HG02852 (cell line): Measurements from ENCODE around the gene HTRA3.
"Not testable (repeated sequence)": the region's sequence is repeated elsewhere in the genome, so short reads cannot be mapped to it uniquely, and the experiment has no call there.

Experiments used
- ATAC-seq: cut with Tn5 transposase; IDR thresholded peaks from one replicate; pipeline ENCODE4 v1.9.1; 2021; ENCODE audit warnings: mild to moderate bottlenecking, moderate library complexity; ENCODE audit not compliant: unreplicated experiment

Gene HTRA3

DNA sequence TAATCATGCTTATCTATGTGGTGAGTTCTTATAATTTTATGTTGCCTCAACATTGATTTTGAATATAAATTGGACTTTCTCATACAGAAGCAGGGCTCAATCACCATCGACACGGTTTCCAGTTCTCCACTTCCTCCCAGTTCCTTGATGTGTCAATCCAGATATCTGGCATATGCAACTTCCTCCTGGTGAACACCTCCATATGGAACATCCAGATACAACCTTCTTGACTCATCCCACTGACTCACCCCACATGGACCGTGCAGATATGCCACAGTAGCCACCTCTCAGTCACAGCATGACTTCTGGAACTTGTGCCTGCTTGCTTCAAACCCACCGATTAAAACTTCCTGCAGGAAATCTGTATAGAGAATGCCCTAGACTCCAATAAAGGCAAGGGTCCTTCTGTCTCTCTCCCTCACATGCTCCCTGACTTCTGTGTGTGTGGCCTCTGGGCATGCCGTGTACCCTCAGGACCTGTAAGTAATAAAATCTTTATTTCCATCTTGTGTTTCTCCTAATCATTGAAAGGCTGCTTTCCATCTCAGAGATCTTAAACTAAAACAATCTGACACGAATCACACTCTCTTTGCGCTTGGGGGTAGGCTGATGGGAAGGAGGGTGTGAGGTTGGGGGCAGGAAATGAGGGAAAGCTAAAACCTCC lies 67.0 kb downstream of the HTRA3 start:
- ATAC-seq: no peak

DNA sequence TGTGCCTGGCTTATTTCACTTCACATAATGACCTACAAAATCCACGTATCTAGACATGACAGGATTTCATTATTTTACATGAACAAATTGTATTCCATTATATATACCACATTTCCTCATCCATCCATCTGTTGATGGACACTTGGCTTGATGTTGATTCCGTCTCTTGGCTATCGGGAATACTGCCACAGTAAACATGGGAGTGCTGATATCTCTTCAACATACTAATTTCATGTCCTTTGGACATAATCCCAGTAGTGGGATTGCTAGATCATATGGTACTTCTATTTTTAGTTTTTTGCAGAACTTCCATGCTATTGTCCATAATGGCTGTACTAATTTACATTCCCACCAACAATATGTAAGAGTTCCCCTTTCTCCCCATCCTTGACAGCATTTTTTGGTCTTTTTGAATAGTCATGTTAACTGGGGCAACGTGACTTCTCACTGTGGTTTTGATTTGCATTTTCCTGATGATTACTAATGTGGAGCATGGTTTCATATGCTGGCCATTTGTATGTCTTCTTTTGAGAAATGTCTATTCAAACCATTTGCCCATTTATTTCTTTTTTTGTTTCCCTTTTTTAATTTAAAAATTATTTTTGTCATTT lies 68.9 kb downstream of the HTRA3 start:
- ATAC-seq: no peak

DNA sequence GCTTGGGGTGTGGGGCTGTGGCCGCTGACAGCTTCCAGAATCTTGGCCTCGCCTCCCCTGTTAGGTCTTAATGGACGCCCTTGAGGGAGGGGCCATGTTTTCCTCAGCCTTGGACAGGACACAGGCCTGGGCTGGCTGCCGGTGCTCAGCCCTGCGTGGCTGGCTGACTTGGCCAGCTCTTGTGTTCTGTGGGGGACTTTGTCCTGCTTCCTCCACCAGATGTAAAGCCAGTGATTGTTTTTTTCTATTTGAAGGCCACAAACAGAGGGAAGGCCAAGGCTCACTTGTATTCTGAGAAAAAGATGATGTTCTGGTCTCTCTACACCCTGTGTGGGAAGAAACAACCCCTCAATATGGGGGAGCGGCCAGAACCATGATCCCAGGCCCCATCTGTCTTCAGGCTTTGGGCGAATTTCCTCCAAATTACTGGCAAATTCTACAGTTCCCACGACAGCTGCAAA lies 71.3 kb downstream of the HTRA3 start:
- no peak for ATAC-seq

DNA sequence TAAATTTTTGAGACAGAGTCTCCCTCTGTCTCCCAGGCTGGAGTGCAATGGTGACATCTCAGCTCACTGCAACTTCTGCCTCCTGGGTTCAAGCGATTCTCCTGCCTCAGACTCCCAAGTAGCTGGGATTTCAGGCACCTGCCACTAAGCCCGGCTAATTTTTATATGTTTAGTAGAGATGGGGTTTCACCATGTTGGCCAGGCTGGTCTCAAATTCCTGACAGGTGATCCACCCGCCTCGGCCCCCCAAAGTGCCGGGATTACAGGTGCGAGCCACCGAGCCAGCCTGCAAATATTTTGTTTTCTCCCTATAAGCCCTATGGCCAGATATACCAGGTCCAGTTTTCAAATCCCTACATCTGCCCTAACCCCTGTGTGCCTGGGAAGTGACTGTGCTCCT lies 71.7 kb downstream of the HTRA3 start:
- not testable (repeated sequence) for ATAC-seq

DNA sequence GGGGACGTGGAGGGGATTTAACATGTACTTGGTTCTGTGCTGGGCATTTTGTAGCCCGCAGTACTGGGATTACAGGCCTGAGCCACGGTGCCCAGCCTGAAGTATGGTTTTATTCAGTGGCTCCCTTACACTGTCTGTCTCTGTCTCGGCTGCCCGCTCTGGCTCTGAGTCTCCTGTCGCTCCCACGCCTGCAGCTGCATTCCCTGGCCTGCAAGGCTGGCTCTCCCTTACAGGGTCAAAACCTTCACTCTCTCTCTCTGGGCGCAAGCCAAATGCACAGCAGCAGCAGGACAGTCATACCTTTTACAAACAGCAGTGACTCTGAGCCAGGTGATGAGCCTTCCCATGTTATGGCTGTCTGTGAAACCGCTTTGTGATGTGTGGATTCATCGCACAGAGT lies 72.1 kb downstream of the HTRA3 start:
- ATAC-seq: no peak

DNA sequence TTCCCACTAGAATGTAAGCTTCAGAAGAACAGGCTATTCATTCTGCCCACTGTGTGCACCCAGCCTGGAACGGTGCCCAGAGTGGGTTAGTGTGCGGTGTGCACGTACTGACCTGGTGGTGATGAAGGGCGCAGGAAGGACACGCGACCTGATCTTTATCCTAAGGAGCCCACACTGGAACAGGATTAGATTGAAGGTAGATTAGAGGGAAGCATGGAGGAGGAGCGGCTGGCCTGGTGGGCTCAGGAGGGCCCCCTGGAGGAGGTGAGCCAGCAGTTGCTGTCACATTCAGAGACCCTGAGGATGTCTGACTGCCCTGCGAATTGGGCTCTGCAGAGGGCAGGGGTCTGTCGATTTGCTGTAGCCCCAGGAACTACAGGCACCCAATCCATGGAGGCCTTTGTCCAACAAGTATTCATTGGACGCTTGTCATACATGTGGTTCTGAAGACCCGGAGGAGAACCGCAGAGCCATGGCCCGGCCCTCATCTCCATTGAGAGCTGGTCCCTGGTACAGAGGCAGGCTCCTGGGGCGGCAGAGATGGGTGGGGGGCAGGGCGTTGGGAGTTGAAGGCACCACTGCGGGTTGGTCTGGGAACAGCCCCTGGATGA lies 73.2 kb downstream of the HTRA3 start:
- no peak for ATAC-seq

DNA sequence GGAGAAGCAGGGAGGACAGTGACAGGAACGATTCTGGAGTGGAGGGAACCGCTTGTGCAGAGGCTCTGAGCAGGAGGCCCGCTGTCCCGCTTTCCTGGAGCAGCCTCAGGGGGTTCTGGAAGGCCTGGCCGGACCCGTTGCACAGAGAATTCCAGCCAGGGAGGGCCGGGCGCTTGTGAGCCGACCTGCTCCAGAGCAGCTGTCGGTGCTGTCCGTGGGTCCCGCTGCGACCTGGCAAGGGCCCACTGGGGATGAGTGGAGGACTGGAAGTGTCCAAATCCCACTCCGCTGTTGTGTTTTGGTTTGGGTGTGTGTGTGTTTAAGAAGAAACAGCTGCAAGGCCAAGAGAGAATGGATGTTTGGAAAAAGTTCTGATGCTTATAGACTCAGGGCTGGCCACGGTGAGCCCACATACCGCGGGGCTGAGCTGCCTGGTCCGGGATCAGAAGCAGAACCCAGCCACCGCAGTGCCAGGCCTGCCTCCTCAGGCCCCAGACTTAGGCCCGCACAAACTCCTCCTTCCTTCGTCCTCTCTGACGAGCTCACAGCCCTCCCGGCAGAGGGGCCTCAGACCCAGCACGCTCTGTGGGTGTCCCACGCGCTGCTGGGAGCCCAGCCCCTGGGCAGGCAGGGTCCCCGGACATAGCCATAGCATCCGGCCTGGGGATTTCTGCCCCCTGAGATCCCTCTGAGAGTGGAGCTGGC lies 73.9 kb downstream of the HTRA3 start:
- no peak for ATAC-seq

DNA sequence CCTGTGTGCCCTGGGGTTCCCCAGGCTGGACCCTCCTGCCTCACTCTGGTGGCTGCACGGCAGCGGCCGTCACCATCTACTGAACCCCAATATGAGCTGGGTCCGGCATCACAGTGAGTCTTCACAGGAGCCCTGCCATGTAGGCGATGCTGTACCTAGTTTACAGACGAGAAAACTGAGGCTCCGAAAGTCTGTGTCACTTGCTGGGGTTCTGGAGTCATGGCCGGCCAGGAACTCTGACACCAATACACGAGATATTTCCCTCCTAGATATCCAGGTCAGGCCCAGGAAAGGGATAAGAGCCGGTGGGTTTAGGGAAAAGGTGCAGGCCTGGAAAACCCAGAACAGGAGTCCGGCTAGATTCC lies 74.4 kb downstream of the HTRA3 start:
- no peak for ATAC-seq

DNA sequence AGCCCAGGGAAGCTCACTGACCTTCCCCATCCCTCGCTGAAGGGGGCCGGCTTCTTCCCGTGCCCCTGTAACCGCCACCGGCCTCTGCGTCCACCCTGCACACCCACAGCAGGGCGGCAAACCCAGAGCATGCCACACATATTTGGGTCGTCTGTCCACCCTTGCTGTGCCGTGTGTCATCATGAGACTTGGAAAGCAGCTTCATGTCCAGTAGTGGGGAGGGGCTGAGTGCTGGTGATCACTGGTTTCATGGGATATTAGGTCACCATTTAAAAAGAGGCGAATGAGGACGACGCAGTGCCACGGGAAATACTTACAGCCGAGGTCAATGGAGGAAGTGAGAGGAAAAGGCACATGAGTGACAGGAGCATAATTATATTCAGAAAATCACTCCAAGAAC lies 74.8 kb downstream of the HTRA3 start:
- no peak for ATAC-seq

DNA sequence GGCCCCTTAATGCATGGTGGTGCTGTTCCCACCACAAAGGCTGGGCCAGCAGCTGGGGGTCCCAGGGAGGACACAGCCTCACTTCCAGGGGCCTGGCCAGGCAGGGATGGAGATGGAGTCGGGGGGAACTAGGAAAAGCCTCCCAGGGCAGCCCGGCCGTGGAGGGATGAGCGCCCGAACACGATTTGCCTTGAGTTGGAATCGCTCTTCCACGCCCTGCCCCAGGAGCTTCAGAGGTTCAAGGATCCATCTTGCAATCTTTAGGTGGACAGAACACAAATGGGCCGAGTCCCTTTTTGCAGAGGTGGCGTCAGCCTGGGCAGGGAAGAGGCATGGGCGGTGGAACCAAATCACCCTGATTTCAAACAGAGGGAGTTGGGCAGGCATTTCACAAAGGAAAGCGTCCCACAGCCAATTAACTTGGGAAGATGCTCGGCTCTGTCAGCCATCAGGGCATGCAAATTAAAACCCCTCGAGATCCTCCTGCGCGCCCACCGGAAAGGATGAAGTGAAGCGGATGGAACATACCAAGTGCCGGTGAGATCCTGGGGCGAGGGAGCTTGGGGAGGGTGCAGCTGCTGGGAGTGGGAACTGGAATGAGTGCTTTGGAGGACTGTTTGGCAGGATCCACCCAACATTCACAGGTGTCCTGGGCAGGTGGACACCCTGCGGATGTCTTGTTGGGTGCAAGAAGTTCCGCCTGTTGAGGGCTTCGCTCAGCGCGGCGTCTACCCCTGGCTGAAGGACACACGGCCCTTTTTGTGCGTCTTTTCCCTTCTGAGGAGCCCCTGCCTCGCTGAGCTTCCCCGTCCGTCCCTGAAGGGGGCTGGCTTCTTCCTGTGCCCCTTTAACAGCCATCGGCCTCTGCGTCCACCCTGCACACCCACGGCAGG lies 75.7 kb downstream of the HTRA3 start:
- no peak for ATAC-seq

DNA sequence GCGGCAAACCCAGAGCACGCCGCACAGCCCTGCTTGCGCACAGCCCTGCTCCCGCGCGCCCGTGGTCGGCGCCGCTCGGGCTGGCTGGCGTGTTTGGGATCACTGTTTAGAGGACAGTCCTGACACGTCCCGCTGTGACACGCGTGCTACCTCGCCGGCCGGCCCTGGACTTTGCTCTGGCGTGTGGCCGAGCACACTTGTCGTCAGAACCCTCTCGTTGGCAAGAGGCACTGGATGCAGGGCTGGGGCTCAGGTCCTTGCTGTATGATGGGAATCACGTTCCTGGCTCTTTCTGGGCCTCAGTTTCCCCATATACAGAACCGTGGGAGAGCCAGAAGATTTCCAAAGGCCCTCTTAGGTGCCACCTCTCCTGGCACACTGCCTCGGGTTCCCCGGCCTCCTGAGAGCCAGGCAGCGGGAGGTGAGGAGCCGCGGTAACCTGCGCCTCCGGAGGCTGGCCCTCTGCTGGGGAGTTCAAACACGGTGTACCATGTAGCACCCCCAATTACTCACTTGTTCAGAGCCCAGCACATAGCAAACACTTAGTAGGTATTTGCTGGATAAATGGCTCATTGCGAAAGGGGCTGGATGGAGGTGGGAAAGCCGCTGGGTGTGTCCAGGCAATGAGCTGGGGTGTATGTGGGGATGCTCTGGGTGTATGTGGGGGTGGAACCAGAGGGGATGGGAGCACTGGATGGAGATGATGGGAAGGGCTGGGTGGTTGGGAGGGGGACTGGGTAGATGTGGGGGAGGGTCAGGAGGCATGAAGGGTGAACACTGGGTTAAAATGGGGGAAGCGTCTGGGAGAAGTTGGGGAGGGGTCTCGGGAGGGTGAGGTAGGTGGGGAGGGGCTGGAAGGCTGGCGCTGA lies 76.6 kb downstream of the HTRA3 start:
- no peak for ATAC-seq

DNA sequence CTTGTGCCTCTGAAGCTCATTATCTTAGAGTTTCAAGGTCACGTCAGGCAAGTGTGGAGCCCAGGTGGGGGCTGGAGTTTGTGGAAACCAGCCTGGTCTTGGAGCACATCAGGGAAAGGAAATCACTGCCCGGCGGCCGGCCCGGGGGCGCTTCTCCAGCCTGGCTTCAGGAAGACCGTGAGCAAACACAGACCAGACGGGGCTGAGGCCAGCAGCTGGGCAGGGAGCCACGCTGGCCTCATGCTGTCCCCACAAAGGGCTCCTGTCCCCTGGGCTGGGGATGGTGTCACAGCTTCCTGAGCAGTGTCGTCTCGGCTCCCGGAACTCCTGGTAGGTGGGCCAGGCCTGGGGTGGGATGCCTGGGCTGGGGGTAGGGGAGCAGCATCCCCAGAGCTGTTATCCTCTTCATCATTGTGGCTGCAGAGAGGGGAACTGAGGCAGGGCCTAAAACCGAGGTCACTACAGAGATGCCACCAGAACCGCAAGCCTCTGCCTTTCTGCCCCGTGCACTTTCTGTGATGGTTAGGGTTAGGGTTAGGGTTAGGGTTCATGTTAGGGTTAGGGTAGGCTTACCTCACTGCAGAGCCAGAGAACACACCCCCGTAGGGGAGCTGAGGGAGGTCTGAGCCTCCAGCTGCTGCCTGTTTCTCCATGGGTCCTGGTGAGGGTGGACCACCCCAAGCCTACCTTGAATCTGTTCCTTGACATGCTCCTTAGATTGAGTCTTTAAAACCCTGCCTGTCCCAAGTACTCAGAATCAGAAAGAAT lies 77.5 kb downstream of the HTRA3 start:
- ATAC-seq: no peak

DNA sequence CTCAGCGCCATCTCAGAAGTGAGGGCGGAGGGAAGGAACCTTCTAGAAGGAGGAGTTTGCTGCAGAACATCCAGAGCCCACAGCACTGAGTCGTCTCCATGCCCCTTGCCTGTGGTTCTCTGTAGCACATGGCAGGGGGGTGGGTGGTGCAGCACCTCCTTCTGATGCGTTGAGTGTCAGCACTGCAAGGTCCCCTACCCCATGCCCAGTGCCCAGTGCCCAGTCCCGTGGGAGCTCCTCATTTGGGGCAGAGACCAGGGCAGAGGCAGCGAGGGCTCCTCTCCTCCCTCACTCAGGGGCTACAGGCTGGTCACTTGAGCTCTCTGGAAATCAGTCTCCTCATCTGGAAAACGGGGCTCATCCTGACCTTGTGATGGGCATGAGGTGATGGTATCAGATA lies 78.1 kb downstream of the HTRA3 start:
- no peak for ATAC-seq

DNA sequence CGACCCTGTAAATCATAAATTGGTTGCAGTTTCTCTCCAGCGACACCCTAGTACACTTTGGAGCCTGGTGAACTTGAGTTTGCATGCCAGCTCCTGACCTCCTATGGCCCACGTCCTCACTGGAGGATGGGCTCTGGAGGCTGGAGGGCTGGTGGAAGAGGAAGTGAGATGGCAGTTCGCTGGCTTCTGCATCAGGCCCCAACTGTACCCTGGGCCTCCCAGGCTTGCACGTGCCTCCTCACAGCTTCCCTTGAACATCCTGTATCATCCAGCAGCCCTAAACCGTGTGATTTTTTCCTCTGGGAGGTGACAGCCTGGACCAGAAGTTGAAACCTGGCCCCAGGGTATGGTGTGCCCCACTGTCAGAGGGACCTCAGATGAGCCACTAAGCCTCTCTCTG lies 78.5 kb downstream of the HTRA3 start:
- no peak for ATAC-seq

DNA sequence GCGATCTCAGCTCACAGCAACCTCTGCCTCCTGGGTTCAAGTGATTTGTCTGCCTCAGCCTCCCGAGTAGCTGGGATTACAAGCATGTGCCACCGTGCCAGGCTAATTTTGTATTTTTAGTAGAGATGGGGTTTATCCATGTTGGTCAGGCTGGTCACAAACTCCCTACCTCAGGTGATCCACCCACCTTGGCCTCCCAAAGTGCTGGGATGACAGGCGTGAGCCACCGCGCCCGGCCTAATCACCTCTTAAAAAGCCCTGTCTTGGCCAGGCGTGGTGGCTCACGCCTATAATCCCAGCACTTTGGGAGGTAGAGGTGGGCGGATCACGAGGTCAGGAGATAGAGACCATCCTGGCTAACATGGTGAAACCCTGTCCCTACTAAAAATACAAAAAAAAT lies 79.7 kb downstream of the HTRA3 start:
- not testable (repeated sequence) for ATAC-seq

DNA sequence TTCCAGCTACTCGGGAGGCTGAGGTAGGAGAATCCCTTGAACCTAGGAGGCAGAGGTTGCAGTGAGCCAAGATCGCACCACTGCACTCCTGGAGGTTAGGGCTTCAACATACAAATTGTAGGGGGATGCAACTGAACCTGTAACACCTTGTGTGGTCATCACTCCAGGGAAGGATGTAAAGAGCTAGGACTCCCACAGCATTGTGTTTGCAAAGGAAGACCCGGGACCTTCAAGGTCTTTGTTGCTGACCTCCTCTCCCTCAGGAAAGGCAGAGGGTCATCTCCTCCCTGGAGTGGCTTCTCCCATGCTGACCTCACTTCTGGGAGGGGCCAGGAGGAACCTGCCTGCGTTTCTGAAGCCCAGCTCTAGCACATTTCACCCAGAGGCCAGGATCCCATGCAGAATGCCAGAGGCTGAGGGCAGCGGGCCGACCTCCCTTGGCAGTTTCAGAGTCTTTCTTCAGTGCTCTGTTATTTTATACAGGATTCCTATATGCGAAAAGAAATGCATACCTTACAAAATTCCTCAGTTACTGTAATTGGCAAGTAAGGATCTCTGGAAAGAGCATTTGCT lies 80.2 kb downstream of the HTRA3 start:
- no peak for ATAC-seq

DNA sequence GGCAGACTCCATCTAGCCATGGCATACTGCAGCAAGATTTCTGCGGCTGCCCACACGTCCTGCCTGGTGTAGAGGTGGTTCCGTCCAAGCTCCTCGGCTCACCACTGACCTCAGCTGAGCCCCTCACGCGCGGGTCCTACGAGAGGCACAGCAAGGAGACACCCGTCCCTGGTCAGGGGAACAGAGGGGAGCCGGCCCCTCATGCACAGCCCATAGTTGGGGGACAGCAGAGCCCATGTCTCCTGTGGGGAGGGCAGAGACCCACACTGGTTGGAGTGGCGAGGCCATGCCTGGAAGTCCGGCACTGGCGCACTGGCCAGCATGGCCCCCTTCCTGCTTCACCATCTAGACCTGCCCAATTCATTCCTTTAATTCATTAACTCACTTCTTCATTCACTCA lies 80.8 kb downstream of the HTRA3 start:
- no peak for ATAC-seq

DNA sequence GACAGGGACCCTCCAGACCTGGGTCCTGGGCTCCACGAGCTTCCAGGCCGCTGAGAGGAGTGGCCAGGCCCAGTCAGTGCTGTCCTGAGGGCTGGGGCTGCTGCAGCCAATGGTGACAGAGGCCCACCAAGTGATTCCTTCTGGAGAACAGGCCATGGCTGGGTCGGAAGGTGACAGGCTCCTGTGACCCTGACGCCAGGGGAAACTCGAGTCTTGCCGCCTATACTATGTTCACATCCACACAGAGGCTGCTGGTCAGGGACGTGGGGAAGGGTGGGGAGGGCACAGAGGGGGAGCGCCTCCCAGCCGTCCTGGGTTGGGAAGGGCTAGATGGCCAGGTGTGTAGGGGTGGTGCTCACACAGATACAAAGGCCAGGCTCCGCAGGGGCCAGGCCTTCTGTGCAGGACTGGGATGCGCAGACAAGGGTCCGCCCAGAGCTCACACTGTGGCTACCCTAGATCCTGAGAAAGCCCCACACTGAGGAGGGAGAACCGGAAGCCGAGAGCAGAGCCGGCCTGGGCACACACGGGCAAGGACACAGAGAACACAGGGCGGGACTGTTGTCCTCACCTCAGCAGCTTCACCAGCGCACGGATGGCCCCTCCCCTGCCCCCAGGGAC lies 81.4 kb downstream of the HTRA3 start:
- ATAC-seq: no peak
